ENCODE results near the gene GPBAR1. TPM values are rescaled to one million over a fixed set of nuclear protein-coding genes. Genes with fewer than 3 reads are reported as not detected.

Gene GPBAR1
- total RNA-seq, 1 experiment from 2014 or later: 0.30 TPM

DNA sequence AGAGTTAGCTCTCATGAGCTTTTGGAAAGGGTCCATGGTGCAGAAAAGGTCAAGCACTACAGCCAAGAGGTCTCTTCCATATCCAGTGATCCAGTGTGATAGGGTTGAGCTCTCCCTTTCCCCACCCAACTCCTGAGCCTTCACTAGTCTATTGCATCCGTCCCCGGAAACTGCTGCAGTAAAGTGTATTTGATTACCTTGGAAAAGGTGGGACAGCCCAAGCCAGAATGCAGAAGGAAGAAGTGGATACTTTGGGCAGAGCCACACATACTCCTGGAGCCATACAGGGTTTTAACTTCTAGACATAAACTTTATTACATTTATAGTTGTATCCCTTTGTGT, 13.1 kb downstream of the GPBAR1 start:
- peaks cover 35% of the 10 kb centered on the region for H3K36me3 ChIP-seq (ENCODE audit: insufficient read depth, low read length, poor library complexity, severe bottlenecking)
- POLR2A ChIA-PET (ENCODE audit: low non-redundant PET): no interaction called here

DNA sequence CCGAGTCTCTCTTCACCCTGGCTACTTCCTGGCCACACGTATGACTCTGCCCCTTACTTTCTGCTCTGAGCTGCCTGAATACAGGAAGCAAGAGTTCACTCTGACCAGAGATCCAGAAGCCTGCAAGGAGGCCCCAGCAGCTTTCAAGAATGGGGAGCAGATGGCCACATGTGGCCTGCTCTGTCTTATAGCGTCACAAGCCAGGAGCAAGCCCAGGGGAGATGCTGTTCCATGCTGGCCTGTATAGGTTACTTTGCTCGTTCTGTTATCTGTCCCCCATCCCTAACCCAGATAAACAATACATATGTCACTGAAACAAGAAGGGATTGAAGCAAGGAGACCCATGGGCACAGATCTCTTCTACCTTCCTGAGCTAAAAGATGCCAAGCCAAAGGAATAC, 13.8 kb downstream of the GPBAR1 start:
- no peaks in the 10 kb centered on the region for H3K27me3 ChIP-seq (replicated peaks; ENCODE audit: insufficient read depth, low read depth, low read length, poor library complexity)
- POLR2A ChIA-PET (ENCODE audit: low non-redundant PET): no interaction called here
- H3K4me1 ChIP-seq (ENCODE audit: insufficient read depth, low read length, poor library complexity, severe bottlenecking): peaks cover 20% of the 10 kb centered on the region
- H3K9me3 ChIP-seq (ENCODE audit: low read depth, low read length, poor library complexity, severe bottlenecking): no peaks in the 10 kb centered on the region
- no peak for DNase-seq (ENCODE audit: low spot score)
- intact Hi-C loops (cut with micrococcal nuclease; ENCODE audit: unreplicated experiment): loop anchor here (5.0 kb wide), 2 partner anchors 87 to 573 kb away; no protein-coding TSS in a partner anchor
- H3K4me3 ChIP-seq (ENCODE audit: low read depth, low read length, poor library complexity, severe bottlenecking): no peak overlapping the region
- peaks cover 35% of the 10 kb centered on the region for H3K36me3 ChIP-seq (ENCODE audit: insufficient read depth, low read length, poor library complexity, severe bottlenecking)
- H3K27ac ChIP-seq (ENCODE audit: low read depth, low read length, poor library complexity, severe bottlenecking): no peak overlapping the region
- CTCF ChIA-PET: no interaction called here
- BruUV-seq (replicated peaks): TSS peak; percentile 20
- no peak for TF ChIP-seq EZH2 (IDR thresholded peaks at IDR 0.05; ENCODE audit: borderline replicate concordance, low read depth, low read length, poor library complexity, severe bottlenecking)
- TF ChIP-seq, protein P1, sequence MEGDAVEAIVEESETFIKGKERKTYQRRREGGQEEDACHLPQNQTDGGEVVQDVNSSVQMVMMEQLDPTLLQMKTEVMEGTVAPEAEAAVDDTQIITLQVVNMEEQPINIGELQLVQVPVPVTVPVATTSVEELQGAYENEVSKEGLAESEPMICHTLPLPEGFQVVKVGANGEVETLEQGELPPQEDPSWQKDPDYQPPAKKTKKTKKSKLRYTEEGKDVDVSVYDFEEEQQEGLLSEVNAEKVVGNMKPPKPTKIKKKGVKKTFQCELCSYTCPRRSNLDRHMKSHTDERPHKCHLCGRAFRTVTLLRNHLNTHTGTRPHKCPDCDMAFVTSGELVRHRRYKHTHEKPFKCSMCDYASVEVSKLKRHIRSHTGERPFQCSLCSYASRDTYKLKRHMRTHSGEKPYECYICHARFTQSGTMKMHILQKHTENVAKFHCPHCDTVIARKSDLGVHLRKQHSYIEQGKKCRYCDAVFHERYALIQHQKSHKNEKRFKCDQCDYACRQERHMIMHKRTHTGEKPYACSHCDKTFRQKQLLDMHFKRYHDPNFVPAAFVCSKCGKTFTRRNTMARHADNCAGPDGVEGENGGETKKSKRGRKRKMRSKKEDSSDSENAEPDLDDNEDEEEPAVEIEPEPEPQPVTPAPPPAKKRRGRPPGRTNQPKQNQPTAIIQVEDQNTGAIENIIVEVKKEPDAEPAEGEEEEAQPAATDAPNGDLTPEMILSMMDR (conservative IDR thresholded peaks at IDR 0.05; ENCODE audit: low read depth, low read length): no peak

More for the DNA sequence above, 13.1 kb downstream of the GPBAR1 start:
- H3K4me1 ChIP-seq (ENCODE audit: insufficient read depth, low read length, poor library complexity, severe bottlenecking): peaks cover 20% of the 10 kb centered on the region
- intact Hi-C loops (cut with micrococcal nuclease; ENCODE audit: unreplicated experiment): loop anchor here (2.0 to 5.0 kb wide), 3 partner anchors 87 to 573 kb away; no protein-coding TSS in a partner anchor
- BruUV-seq (replicated peaks): no TSS peak
- DNase-seq (ENCODE audit: low spot score): no peak
- H3K27ac ChIP-seq (ENCODE audit: low read depth, low read length, poor library complexity, severe bottlenecking): no peak overlapping the region
- no peaks in the 10 kb centered on the region for H3K27me3 ChIP-seq (replicated peaks; ENCODE audit: insufficient read depth, low read depth, low read length, poor library complexity)
- no peak for TF ChIP-seq EZH2 (IDR thresholded peaks at IDR 0.05; ENCODE audit: borderline replicate concordance, low read depth, low read length, poor library complexity, severe bottlenecking)
- TF ChIP-seq, protein P1 (conservative IDR thresholded peaks at IDR 0.05; ENCODE audit: low read depth, low read length): no peak
- no peak overlapping the region for H3K4me3 ChIP-seq (ENCODE audit: low read depth, low read length, poor library complexity, severe bottlenecking)
- no peaks in the 10 kb centered on the region for H3K9me3 ChIP-seq (ENCODE audit: low read depth, low read length, poor library complexity, severe bottlenecking)
- CTCF ChIA-PET: no interaction called here

DNA sequence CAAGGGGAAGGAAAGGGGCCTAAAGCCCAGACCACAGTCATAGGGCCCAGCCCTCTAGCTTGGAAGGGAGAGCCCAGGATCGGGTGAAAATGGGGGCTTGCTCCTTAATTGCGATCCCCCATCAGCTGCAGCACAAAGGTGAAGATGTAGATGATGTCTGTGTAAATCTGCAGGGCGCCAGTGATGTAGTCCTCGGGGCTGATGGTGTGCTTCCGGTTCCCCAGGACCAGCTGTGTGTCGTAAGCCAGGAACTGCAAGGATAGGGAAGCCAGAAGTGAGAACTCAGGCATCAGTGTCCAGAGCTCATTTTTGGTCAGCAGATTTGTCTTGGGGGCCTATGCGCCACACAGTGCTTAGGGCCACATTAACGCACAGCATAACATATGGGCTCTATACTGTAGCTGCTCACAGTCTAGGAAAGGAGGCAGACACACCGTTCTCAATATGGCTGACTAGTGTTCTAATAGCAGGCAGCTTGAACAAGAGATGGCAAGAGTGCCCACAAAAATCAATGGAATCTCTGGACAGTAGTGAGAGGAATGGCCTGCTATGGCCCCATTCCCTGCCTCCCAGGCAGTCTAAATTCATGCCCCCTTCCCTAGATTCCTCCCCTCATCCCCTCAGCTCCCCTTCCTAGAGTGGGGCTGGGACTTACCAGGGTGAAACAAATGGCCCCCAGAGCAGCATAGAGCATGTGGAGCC, 14.7 kb downstream of the GPBAR1 start:
- no peak overlapping the region for H3K4me3 ChIP-seq (ENCODE audit: low read depth, low read length, poor library complexity, severe bottlenecking)
- H3K4me1 ChIP-seq (ENCODE audit: insufficient read depth, low read length, poor library complexity, severe bottlenecking): peaks cover 20% of the 10 kb centered on the region
- no peaks in the 10 kb centered on the region for H3K9me3 ChIP-seq (ENCODE audit: low read depth, low read length, poor library complexity, severe bottlenecking)
- TF ChIP-seq, protein P1 (conservative IDR thresholded peaks at IDR 0.05; ENCODE audit: low read depth, low read length): no peak
- no peak for TF ChIP-seq EZH2 (IDR thresholded peaks at IDR 0.05; ENCODE audit: borderline replicate concordance, low read depth, low read length, poor library complexity, severe bottlenecking)
- ChIA-PET CTCF (no interaction called here), POLR2A (ENCODE audit: low non-redundant PET) (no interaction called here)
- peaks cover 35% of the 10 kb centered on the region for H3K36me3 ChIP-seq (ENCODE audit: insufficient read depth, low read length, poor library complexity, severe bottlenecking)
- BruUV-seq (replicated peaks): no TSS peak
- H3K27me3 ChIP-seq (replicated peaks; ENCODE audit: insufficient read depth, low read depth, low read length, poor library complexity): no peaks in the 10 kb centered on the region
- H3K27ac ChIP-seq (ENCODE audit: low read depth, low read length, poor library complexity, severe bottlenecking): no peak overlapping the region
- DNase-seq (ENCODE audit: low spot score): no peak
- intact Hi-C loops (cut with micrococcal nuclease; ENCODE audit: unreplicated experiment): no loop called here

Measured in A673 (cell line).